Right kidney (tissue), 1 donor: Measurements from ENCODE around the gene PTPRD.

ENCODE experiments used
- DNase-seq: peaks from one replicate; pipeline ENCODE4 v3.0.0-alpha.2; 2016

The PTPRD gene

GRCh38 chr9:8420416-8420815 lies 2192.4 kb downstream of the PTPRD start:
- no peak for DNase-seq

DNA sequence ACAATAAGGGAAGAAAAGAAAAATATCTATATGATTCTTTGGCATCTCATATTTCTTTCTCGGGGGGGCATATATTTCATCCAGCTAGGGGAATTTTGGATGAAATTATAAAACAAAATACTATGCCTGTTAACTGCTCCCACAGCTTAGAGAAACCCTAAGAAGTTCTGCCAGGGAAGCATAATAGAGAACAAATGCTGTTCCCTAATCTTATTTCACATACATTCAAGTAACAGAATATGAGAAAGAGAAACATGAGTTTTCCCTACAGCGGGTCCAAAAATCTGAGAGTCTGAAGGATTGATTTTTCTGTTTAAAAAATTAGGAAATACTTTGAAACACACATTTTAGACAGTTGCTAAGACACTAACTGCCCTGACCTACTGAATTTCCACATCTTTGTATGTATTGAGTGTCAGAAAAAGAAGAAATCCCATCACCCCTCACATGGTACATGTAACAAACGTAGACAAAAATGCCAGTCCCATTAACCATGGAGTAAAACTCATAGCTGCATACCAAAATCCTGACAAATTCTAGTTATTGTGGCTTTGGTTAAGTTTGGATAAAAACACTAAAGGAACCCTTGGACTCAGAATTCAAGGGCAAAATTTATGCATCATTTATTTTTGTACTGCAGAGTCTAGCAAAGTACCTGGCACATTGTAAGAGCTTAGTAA lies 2193.1 kb downstream of the PTPRD start:
- DNase-seq, result no peak

DNA sequence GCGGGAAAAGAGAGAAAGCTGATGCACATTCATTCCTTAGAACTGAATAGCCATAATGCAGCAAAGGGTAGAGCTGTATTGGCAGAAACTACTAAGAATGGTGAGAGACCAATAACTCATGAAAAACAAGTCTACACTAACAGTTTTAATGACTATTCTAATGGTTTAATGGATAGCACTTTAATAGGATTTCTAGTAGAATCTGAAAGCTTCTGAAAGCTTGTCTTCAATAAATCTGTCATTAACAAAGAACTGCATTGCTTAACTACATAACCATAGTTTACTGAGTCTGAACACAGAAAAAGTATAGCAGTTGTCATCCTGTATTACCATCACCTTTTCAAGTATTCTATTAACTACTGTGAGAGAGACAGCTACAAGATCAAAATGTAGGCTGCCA lies 2195.5 kb downstream of the PTPRD start:
- DNase-seq, result no peak

GRCh38 chr9:8412327-8412726 lies 2200.5 kb downstream of the PTPRD start:
- DNase-seq, result no peak

DNA sequence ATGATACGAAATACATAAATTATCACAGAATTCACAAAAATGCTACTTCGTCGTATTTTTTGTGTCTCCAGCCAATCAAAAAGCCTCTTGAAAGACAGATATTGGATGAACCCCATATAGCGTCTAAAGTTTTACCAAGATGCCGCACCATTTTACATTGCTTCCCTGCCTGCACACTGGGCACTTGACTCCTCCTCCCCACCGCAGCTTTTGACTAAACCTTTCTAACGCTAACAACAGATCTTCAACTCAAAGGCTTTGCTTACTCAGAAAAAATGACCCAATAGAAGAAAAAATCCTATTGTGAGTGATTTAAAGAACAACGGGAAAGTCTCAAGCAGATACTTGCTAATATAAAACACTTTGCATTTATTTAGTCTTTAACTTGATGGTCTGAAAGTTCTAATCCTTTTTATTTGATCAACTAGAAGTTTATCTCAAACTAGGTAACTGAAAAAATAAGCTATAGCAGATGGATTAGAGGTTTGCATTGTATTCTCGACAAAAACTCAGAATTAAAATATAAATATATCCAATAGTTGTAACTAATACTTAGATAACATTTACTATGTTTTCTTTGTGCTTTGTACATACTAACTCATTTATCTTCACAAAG lies 2204.1 kb downstream of the PTPRD start:
- DNase-seq, result no peak

GRCh38 chr9:8401961-8402705 lies 2210.7 kb downstream of the PTPRD start:
- DNase-seq, result no peak

- DNase-seq, result no peak
Observed at GRCh38 chr9:8400378-8400777, 2212.4 kb downstream of the PTPRD start.

DNA sequence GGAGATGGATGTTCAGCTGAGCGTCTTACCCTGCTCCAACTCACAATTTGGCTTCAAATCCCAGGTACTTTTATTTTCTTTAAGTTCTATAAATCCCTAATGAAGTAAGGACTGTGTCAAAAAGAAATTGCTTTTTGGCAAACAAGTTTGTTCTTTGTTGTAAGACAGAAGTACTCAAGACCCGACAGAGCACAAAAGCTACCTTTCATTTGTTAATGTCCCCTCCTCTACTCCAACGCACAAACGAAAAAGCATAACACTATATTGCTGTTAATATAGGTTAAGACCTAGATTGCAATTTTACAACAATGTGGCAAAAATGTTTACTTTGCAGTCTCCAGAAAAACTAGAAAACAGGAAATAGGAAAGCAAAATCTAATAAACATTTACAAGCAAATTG lies 2217.8 kb downstream of the PTPRD start:
- no peak for DNase-seq

GRCh38 chr9:8394341-8394740 lies 2218.5 kb downstream of the PTPRD start:
- no peak for DNase-seq

- no peak for DNase-seq
Observed at GRCh38 chr9:8392866-8393265, 2219.9 kb downstream of the PTPRD start.

DNA sequence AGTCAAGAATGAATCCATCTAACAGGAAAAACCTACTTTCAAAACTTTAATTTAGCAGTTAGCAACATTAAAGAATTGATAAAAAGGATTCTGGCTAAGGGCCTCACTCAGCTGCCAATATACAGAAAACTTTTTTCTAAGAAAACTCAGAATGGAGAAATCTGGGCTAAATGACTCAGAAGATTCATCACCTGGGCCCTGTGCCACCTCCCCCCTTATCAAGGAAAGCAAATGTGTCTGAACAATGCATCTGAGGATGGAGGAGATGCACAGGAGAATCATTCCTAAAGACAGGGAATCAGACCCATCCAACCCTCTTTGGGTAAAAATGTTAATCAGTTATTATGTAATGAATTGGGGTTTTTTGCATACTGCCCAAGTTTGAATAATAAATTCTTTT lies 2221.2 kb downstream of the PTPRD start:
- no peak for DNase-seq

- DNase-seq, result no peak
Observed at GRCh38 chr9:8391132-8391531, 2221.7 kb downstream of the PTPRD start.

GRCh38 chr9:8390571-8390970 lies 2222.2 kb downstream of the PTPRD start:
- no peak for DNase-seq

- DNase-seq, result no peak
Observed at GRCh38 chr9:8389531-8389930, 2223.3 kb downstream of the PTPRD start.

- DNase-seq, result no peak
Observed at GRCh38 chr9:8388132-8388531, 2224.7 kb downstream of the PTPRD start.

DNA sequence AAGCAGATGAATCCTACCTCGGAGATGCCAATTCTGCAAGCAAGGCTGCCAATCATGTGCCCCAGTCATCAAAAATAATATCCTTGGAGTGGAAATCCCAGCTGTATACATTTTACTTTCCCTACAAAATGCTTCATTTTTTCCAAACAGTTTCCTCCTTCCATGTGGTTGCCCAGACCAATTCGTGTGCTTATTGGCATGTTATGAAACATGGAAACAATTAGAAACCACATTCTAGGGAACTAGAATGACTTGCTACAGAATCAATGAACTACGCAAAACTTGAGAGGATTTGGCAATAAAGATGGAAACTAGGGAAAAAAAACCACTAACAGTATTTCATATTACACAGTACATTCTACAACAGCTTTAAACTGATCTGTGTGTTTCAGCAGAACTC lies 2228.7 kb downstream of the PTPRD start:
- no peak for DNase-seq

DNA sequence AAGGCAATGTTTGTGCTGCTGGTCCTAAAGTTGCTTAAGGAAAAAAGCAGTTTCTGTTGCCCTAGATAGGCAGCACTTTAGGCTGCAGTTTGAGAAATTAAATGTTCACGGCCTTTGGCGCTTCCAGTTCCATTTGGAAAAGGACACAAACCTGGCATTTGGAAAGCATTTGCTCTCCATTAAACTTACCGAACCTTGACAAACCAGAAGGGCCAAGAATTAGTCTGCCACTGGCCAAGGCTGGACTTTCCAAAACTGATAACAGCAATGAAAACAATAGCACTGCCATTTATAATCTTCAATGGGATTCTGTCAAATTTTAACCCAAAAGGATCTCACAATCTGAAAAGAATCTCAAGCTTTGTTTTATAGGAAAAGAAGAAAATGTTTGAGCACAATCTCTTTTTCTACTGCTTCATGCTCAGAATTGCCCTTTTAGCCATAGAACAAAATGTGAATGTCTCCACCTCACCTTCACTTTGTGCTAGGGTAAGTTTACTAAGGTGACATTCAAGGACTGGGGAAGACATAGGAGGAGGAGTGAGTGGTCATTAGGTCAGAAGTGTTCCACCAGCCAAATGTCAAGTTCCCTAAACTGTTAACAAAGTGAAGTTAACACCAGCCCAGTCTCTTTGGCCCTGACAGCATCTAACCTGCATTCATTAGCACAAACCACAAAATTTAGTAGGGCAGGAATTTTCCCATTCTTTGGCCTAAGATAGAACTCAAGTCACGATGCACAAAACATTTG lies 2229.8 kb downstream of the PTPRD start:
- DNase-seq, result no peak

GRCh38 chr9:8382266-8382665 lies 2230.5 kb downstream of the PTPRD start:
- DNase-seq, result no peak

- DNase-seq, result no peak
Observed at GRCh38 chr9:8381601-8382000, 2231.2 kb downstream of the PTPRD start.

GRCh38 chr9:8374471-8374870 lies 2238.3 kb downstream of the PTPRD start:
- DNase-seq, result no peak

DNA sequence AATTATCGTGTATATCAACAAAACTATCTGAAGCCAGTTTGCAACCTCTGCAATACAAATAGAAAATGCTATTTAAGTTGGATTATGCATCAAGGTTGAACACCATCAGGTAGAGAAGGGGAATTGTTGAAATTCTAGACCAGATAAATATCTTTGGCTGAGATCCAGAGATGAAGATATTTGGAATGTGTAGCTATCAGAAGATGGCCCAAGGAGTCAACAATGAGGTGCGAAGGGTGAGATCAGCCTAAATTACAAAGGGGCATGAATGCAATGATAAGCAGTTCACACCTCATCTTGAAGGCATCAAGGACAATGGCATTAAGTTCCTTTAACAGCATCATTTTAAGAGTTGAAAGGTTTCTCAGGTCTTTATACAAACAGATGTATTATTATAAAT lies 2241.1 kb downstream of the PTPRD start:
- DNase-seq, result no peak

GRCh38 chr9:8366161-8366926 lies 2246.5 kb downstream of the PTPRD start:
- no peak for DNase-seq
